CD4-positive, alpha-beta T cell treated with Interleukin-12 subunit alpha and Interleukin-12 subunit beta, for 1 hour (primary cell): Measurements from ENCODE around the gene SLC27A1.
"Not testable (repeated sequence)": the region's sequence is repeated elsewhere in the genome, so short reads cannot be mapped to it uniquely, and the experiment has no call there.

Experiments
- DNase-seq: peaks from one replicate; pipeline ENCODE4 v3.0.0-alpha.2; 2020

Gene SLC27A1

DNA sequence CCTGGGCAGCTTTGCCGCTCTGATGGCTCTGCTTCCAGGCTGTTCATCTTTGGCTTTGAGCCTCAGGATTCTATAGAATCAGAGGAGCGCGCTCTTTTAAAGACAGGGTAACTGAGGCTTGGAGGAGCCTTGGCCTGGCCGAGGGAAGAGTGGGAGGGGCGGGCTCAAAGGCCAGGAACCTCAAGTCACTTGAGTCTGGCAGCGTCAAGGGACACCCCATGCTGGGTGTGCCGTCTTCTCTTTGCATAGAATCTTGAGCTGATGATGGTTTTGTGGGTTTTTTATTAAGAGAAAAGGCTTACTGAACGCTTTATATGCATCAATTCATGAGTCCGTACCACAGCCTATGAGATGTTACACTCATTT is 42.2 kb downstream of the SLC27A1 start:
- DNase-seq = no peak

DNA sequence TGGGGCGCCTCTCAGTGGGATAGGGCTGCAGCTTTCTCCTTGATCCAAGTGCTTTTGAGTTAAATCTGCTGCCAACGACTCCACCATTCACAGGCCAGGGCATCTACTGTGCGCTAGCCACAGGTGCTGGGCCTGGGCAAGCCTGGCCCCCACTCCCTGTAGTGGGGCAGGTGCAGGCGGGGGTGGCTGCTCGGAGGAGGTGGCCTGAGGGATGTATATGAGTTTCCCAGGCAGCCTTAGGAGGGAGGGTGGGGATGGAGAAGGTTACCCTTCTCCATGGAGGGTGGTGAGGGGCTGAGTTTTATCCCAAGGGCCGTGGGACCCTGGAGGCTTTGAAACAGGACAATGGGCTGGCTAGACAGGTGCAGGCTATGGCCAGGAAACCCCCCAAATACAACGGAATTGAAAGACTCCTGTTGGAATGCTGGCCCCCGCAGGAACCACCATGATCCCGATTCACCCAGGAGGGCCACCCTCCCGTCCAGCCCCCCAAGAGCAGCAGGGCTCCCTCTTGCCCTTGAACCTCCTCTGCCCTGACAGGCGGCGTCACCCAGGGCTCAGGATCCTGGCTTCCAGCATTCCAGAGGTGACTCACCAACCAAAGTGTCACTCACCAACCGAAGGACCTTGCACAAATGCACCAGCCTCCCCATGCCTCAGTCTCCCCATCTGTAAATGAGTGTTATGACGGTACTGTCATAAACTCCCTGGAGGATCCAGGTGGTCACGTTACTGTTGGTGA is 45.3 kb downstream of the SLC27A1 start:
- no peak for DNase-seq

DNA sequence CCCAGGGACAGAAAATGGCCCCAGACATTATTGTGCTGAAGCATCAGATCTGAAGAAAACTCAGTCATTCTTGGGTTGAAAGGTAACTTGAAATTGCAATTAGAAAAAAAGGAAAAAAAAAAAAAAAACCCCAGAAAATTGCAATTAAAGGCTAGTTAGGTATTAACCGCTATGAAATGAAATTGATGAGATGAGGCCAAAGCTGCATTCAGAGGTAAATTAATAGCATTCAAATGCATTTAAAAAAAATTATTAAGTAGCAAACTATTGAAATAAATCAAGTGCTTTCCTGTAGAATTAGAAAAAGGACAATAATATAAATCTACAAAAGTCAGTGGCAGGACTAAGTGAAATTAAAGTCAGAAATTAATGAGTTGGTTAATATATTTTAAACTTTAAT is 47.6 kb downstream of the SLC27A1 start:
- no peak for DNase-seq

DNA sequence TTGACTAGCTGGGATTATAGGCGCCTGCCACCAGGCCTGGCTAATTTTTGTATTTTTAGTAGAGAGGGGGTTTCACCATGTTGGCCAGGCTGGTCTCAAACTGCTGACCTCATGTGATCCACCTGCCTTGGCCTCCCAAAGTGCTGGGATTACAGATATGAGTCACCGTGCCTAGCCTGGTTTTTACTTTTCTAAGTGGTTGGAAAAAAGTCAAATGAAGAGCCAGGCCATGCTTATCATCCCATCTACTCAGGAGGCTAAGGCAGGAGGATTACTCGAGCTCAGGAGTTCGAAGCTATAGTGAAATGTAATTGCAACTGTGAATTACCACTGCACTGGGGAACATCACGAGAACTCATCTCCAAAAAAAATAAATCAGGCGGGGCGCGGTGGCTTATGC is 48.3 kb downstream of the SLC27A1 start:
- not testable (repeated sequence) for DNase-seq

DNA sequence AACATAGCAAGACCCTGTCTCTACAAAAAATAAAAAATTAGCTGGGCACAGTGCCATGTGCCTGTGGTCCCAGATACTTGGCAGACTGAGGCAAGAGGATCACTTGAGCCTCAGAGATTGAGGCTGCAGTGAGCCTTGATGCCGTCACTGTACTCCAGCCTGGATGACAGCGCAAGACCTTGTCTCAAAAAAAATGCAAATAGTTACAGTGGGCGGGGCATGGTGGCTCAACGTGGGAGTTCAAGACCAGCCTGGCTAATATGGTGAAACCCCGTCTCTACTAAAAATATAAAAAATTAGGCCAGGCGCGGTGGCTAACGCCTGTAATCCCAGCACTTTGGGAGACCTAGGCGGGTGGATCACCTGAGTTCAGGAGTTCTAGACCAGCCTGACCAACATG is 49.6 kb downstream of the SLC27A1 start:
- no peak for DNase-seq

DNA sequence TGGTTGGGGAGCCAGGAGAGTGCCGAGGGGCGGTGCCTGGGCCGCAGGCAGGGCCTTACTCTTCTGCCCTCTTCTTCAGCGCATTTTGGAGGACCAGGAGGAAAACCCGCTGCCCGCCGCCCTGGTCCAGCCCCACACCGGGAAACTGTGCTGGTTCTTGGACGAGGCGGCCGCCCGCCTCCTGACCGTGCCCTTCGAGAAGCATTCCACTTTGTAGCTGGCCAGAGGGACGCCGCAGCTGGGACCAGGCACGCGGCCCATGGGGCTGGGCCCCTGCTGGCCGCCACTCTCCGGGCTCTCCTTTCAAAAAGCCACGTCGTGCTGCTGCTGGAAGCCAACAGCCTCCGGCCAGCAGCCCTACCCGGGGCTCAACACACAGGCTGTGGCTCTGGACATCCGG is 50.5 kb downstream of the SLC27A1 start:
- DNase-seq = no peak

DNA sequence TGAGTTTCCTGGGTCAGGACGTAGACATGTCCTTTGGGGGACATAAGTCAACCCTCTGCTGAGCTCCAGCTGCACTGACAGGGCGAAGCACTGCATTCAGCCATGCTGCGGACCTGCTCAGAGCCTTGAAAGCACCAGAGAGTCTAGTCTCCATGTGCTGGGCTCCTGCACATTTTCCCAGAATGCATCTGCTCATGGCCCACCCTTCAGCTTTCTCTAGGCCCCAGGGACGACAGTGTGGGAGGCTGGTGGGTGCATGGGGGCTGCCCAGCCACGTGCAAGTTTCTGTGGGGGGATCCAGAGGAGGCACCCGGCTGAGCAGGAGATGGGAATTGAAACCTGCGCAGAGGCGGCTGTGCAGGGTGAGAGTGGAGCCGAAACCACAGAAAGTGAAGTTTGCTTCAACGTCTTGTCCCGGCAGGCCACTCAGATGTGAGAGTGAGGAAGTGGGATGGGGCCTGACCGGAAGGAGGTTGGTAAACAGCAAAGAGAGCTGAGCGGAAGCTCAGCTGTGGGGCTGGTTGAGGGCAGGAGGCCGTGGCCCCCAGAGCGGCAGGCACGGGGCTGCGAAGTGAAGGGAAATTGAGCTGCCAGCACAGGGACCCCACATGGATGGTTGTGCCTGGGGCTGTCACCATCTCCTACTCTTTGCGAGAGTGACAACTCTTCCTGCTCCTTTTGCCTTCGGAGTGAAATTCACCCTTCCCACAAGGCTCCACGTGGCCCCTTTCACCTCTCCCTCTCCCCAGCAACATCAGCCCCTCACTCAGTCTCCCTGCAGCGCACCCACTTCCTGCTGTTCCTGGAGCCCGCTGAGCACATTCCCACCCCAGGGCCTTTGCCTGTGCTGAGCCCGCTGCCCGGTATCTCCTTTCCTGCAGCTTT is 52.9 kb downstream of the SLC27A1 start:
- DNase-seq = peak; percentile 51

DNA sequence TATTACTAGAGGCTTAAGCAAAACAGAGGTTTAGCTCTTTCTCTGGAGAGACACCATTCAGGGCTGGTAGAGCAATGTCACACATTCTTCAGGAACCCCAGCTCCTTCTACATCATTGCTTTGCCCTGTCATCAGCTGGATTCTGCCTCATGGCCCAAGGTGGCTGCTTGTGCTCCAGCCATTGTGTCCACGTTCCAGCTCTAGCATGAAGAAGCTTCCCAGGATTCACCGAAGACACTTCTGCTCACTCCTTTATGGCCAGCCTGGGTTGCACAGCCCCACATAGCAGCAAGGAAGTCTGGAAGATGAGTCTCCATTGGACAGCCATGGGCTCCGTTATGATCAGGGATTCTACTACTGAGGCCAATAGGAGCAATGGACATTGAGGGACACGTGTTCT is 54.3 kb downstream of the SLC27A1 start:
- no peak for DNase-seq

DNA sequence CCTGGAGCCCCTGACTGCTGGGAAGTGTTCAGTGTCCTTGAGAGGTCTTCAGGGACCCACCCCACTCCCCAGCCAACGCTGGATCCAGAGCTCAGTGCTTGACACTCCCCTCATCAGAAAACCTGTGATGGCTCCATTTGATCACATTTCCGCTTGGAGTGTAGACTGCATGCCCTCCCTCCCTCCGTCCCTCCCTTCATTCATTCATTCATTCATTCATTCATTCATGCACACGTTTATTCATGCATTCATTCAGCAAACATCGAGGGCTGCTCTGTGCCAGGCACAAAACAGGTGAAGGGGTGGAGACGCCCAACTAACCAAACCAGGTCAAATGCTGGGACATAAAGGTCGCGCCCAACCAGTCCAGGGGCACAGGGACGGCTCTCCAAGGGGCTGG is 54.8 kb downstream of the SLC27A1 start:
- DNase-seq = no peak

DNA sequence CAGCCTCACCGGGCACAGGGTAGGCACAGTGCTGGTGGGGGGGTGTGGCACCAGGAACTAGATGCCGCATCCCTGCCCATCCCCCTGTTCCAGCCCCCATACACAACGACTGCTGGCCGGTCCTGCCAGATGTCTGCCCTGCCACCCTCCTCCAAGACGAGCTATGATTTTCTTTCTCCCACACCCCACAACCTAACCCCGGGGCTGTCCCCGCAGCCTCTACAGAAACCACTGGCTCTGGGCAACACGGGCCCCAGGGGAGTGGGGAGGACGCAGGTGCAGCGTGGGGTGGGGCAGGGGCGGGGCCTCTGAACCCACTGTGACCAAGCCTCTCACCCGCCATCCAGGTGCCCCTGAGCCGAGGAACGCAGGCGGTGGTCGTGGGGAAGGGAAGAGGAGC is 56.6 kb downstream of the SLC27A1 start:
- no peak for DNase-seq

DNA sequence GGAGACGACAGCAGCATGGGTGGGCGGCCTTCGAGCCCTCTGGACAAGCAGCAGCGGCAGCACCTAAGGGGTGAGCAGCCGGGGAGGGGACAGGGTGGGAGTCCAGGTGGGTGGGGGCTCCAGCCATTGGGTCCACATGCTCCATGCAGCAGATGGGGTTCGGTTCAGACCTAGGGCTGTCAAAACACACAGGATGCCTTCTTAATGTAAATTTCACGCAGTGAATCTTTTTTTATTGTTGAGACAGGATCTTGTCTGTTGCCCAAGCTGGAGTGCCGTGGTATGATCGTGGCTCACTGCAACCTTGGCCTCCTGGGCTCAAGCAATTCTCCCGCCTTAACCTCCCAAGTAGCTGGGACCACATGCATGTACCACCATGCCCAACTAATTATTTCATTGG is 57.0 kb downstream of the SLC27A1 start:
- DNase-seq = no peak

DNA sequence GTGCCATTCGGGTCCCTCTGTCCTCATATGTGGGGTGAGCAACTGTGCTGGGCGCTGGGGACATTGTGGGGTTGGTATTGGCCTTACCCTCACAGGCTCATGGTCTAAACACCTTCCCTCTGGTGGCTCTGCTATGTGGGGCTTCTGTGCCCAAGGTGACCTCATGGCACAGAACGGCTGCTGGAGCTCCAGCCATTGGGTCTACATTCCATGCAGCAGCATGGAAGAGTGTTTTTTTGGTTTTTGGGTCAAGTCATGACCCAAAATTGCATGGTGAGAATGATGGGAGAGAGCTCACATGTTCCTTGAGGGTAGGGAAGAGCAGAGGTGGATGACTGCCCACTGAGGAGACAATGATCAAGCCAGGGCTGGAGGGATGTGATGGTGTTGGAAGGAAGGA is 58.3 kb downstream of the SLC27A1 start:
- DNase-seq = no peak

DNA sequence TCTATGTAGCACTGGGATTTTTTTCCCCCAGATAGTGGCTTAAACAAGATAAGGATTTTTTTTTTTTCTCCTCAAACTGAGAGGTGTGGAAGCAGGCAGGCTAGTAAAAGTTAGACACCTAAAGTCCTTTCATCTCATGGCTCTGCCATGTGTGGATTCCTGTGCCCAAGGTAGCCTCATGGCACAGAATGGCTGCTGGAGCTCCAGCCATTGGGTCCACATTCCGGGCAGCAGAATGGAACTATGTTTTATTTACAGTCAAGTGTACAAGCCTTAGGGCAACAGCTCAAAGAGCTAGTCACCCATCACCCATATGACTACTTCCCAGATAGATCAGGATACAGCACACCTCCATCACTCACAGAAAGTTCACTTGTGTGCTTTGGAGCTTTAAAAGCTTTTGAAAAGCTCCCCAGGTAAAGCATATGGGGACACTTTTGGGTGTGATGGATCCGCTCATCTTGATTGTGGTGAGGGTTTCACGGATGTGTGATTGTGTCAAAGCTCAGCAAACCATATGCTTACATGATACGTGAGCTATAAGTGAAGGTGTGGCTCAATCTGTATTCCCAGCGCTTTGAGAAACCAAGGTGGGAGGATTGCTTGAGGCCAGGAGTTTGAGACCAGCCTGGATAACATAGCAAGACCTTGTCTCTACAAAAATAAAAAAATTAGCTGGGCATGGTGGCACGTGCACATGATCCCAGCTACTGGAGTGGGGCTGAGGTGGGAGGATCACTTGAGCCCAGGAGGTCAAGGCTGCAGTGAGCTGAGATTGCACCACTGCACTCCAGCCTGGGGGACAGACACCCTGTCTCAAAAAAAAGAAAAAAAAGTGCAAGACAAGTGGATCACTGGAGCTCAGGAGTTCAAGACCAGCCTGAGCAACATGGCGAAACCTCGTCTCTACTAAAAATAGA is 59.2 kb downstream of the SLC27A1 start:
- DNase-seq = no peak

DNA sequence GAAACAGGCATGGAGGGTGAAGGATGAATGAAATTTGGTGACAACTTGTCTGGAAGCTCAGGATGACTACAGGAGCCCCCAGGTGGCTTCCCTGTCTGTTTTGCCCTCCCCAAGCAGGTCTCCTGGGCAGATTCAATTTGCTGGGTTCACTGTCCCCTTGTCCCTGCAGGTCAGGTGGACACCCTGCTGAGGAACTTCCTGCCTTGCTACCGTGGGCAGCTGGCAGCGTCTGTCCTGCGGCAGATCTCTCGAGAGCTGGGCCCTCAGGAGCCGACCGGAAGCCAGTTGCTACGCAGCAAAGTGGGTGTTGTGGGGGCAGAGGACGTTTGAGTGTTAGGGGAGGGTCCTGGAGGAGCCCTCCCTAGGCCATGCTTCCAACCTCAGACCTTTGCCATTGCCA is 60.3 kb downstream of the SLC27A1 start:
- no peak for DNase-seq

DNA sequence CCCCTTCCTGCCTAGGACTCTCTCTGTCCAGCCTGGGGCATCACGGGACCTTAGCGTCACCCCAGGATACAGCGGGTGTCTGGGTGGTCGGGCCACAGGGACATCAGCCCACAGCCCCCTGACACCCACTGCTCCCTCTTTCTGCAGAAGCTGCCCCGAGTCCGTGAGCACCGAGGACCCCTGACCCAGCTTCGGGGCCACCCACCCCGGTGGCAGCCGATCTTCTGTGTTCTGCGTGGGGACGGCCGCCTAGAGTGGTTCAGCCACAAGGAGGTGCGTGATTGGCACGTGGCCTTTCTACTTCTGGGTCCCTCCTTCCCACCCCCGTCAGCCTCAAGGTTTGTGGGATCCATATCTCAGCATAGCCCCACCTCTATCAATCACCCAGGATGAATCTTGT is 61.8 kb downstream of the SLC27A1 start:
- DNase-seq = no peak

DNA sequence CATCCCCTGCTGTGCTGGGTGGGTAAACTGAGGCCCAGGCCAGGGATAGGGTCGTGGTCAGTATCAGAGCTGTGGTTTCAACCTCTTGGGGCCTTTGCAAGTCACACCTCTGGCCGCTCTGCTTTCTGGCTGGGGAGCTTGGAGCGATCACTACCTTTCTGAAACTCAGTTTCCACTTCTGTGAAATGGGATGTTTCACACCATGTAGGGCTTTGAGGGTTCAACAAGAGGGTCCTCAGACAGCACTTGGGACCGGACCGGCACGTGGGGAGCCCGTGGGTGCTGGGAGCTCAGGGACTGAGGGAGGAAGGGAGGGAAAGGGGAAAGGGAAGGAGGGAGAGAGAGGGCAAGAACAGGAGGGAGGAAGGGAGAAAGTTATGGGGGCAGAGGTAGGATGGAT is 62.2 kb downstream of the SLC27A1 start:
- no peak for DNase-seq

DNA sequence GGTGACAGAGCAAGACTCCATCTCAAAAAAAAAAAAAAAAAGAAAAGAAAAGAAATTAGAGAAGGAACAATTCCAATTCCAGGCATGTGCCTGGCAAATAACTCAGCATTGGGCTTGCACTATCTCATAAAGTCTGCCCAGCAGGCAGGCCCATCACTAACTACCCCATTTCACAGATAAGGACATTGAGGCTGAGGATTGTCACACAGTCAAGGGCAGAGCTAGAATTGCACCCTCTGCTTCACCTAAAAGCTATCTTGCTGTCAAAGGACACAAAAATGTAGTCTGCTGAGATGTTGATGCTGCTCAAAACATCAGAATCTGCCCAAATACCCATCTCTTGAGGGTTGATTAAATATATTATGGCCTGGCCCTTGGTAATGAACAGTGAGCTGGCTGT is 64.4 kb downstream of the SLC27A1 start:
- DNase-seq = no peak

DNA sequence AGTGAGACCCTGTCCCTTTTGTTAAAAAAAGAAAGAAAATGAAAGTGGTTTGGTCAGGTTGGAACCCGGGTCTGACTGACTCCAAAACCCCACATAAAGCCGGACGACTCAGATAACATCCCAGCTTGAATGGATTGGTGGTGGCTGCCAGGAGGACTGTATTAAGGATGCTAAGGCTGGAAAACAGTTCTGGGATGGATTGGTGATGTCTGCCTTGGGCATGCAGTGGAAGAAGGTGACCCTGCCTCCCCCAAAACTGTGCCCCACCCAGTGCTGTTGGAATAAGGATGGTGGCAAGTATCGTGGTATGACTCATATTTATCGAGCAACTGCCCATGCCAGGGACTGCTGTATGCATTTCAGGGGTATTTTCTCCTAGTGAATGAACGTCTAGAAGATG is 66.6 kb downstream of the SLC27A1 start:
- DNase-seq = no peak

DNA sequence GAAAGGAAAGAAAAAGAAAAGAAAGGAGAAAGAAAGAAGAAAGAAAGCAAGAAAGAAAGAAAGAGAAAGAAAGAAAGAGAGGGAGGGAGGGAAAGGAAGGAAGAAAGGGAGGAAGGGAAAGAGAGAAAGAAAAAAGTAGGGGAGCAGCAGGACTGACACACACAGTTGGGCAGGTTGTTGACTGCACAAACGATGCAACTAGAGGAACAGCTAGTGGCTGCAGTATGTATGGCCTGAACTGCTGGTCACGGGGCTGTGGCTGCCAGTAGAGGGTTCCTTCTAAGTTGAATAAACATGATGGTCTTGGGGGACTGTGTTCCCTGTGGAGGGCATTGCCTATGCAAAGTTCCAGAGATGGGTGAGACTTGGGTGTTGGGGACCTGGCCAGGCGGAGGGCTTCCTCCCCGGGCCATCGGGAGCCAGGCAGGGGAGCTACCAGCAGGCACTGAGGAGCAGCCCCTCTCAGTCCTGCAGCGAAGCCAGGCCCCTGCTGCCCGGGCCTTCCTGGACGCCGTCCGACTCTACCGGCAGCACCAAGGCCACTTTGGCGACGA is 68.4 kb downstream of the SLC27A1 start:
- no peak for DNase-seq

DNA sequence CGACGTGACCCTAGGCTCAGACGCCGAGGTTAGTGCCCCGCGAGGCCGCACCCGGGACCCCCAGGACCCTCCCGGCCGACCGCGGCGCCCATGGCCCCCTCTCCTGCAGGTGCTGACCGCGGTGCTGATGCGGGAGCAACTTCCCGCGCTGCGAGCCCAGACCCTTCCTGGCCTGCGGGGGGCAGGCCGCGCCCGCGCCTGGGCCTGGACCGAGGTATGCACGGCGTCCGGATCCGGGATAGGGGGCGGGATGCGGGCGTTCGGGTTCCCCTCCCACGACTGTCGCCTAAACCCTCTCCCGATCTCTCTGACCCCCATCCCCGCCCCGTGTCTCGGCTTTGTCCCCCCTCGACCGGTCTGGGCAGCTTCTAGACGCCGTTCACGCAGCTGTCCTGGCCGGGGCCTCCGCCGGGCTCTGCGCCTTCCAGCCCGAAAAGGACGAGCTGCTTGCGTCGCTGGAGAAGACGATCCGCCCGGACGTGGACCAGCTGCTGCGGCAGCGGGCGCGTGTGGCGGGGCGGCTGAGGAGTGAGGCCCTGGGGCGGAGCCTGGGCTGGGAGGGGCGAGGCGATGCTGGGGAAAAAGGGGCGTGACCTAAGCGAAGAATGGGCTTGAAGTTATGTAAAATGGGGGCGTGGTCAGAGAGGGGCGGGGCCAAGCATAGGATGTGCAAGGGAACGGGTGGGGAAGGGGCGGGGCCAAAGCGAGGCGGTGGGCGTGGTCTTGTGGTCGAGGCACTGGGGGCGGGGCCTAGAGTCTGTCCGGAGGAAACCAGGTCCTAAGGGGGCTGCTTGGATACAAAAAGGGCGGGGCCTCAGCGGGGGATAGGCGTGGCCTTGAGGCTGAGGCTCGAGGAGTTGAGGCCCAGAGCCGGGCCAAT is 69.2 kb downstream of the SLC27A1 start:
- peak; percentile 98 for DNase-seq

DNA sequence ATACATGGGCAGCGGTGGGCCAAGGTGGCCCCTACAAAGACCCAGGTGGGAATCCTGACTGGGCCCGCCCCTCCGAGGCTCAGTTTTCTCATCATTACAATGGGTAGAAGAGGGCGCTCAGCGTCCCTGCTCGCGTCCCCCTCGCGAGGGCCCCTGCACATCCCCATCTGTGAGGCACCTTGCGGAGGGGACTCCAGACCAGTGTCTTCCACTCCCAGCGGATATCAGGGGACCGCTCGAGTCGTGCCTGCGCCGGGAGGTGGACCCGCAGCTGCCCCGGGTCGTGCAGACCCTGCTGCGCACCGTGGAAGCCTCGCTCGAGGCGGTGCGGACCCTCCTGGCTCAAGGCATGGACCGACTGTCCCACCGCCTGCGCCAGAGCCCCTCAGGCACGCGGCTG is 69.8 kb downstream of the SLC27A1 start:
- no peak for DNase-seq

DNA sequence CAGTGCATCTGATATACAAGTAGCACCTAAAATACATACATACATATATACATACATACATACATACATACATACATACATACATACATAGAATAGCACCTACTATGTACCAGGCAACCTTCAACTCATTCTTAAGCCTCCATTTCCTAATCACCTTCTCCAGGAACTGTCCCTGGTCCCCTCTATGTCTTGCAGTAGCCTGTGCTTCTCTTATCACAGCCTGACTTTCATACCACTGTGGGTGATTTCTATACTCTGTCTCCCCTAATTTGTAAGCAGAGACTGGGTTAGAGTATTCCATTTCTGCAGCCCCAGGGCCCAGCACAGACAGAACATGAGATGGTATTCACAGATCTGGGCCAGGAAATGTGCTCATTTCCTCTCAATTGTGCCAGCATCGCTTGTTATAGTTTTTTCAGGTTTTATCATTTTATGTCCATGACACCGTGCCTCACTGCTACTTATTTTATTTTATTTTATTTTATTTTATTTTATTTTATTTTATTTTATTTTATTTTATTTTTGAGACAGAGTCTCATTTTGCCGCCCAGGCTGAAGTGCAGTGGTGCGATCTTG is 70.9 kb downstream of the SLC27A1 start:
- no peak for DNase-seq
